HG02885 (cell line): Measurements from ENCODE around the gene DENND4C.
A peak's percentile ranks its signal among the peaks of the same experiment; 100 is the strongest.
"Not testable (repeated sequence)": the region's sequence is repeated elsewhere in the genome, so short reads cannot be mapped to it uniquely, and the experiment has no call there.

Experiments
- ATAC-seq: cut with Tn5 transposase; IDR thresholded peaks from one replicate; pipeline ENCODE4 v1.9.1; 2021; ENCODE audit warnings: mild to moderate bottlenecking; ENCODE audit not compliant: unreplicated experiment, poor library complexity

The DENND4C gene

GRCh38 chr9:19342947-19343346 is 112.5 kb downstream of the DENND4C start:
- ATAC-seq: no peak

GRCh38 chr9:19358701-19359100 is 128.2 kb downstream of the DENND4C start:
- ATAC-seq: no peak

- ATAC-seq: no peak
Measured at GRCh38 chr9:19369107-19369506, 138.6 kb downstream of the DENND4C start.

- no peak for ATAC-seq
Measured at GRCh38 chr9:19371942-19372341, 141.4 kb downstream of the DENND4C start.

- no peak for ATAC-seq
Measured at GRCh38 chr9:19372567-19372966, 142.1 kb downstream of the DENND4C start.

- ATAC-seq: no peak
Measured at GRCh38 chr9:19373527-19373926, 143.0 kb downstream of the DENND4C start.

DNA sequence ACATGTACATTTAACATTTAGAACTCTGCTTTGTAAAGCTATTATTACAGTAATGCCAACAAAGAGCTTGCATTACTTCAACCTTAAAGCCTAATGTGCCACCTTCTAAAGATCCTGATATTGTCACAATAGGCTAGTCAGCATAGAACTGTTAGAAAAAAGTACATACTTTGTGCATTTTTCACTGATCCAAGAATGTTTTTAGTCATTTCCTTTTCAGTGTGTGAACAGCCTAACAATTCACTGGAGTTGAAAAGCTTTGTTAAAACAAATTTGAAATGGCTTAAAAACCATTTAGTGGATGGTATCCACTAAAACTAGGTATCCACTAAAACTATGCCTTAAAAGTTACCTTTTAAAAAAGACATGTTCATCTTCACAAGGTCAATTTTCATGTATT is 145.0 kb downstream of the DENND4C start:
- no peak for ATAC-seq

DNA sequence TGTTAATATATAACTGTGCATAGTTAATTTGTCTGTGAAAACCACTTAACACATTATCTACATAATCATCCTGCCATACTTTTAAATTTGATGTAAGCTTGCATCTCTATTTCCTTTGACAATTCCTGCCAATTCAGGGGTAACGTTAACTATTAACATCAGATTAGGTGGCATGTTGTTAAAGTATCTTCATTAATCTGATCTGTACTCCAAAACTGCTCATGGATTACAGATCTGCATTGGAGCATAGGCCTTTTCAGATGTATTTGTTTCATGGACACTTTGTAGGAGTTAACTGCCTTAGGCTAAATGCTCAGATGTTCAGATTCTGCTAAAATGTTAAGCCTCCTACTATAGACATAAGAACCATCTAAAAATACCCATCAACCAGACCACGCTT is 146.4 kb downstream of the DENND4C start:
- ATAC-seq: no peak

DNA sequence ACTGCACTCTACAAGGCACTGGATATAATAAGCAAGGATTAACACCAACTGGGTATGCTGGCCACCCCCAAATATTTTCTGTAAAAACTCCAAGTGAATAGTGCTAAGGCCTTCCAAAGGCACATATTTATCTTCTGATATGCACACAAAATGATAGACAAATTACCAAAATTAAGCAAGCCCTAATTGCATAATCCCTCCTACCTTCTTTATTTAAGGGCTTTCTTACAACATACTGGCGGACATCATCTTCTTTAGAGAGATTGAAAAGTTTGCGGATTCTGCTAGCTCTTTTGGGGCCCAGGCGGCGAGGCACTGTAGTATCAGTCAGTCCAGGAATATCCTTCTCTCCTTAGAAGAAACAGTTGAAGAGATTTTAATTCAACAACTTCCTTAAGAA is 147.7 kb downstream of the DENND4C start:
- ATAC-seq: no peak

DNA sequence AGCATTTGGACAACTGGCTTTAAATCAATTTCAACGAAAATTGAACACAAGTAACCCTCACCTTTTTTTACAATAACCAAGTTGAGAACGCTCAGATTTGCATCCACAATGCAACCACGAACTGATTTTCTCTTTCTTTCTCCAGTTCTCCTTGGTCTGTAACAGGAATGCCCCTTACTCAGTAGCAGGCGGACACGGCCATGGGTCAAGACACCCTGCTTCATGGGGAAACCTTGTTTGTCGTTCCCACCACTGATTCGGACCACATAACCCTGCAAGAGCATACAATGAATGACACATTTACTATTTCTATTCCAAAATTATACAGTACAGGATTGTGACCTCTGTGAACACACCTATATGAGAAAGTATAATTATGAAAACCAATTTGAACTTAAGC is 148.2 kb downstream of the DENND4C start:
- ATAC-seq: no peak

- ATAC-seq: no peak
Measured at GRCh38 chr9:19379283-19379682, 148.8 kb downstream of the DENND4C start.

DNA sequence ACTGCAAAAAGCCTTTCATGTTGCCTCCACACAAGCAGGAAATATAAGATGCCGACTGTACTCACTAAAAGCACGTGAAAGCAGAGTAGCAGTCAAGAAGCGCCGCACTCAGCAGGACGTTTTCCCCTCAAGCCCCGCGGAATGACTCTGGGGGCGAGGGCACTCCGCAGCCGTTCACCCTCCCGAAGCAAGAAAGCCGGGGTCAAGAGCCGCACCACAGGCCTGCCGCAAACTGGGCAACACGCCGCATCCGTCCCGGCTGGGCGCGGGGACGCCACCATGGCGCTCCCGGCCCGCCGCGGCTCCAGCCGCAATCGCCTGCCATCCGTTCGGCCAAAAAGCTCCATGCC is 149.2 kb downstream of the DENND4C start:
- peak; percentile 35 for ATAC-seq

DNA sequence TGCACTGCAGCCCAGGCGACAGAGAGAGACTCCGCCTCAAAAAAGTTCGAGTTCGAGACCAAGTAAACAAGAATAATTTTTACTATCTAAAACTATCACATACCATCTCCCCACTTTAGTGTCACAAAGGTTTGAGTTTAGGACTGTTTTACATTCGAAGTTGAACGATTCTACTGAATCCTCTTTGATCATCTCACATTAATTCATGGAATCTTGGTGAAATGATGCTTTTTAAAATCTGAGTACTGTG is 150.3 kb downstream of the DENND4C start:
- no peak for ATAC-seq

GRCh38 chr9:19381656-19382055 is 151.2 kb downstream of the DENND4C start:
- no peak for ATAC-seq

GRCh38 chr9:19385212-19385611 is 154.7 kb downstream of the DENND4C start:
- not testable (repeated sequence) for ATAC-seq

GRCh38 chr9:19385786-19386501 is 155.5 kb downstream of the DENND4C start:
- no peak for ATAC-seq

DNA sequence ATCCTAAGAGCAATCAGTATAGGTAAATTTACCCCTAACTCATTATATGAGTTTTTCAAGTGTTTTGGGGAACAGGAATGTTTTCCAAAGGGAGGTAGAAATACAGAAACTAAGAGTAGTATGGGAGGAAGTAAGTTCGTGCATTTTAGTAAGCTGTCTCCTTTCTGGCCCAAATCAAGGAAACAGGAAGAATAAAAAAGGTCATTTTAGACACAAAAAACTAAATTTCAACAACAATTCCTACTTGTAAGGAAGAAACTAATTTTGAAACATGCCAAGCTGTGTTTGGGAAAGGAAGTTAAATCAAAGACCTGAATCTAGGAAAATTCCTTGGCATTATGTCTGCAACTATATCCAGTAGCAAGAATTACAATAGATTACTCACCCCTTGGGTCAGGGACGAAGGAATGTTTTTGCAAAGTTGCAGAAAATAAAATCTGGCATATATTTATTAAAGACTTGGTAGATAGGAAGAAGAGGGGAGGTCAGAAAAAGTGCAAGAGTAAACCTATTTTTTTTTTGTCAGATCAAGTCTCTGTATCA is 156.1 kb downstream of the DENND4C start:
- ATAC-seq: no peak

GRCh38 chr9:19387317-19387716 is 156.8 kb downstream of the DENND4C start:
- no peak for ATAC-seq

DNA sequence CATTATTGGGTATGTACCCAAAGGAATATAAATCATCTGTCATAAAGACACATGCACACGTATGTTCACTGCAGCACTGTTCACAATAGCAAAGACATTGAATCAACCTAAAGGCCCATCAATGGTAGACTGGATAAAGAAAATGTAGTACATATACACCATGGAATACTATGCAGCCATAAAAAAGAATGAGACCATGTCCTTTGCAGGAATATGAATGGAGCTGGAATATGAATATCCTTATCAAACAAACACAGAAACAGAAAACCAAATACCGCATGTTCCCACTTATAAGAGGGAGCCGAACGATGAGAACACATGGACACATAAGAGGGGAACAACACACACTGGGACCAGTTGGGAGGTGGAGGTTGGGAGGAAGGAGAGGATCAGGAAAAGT is 159.0 kb downstream of the DENND4C start:
- ATAC-seq: not testable (repeated sequence)

- ATAC-seq: no peak
Measured at GRCh38 chr9:19397845-19398244, 167.4 kb downstream of the DENND4C start.

GRCh38 chr9:19403231-19403630 is 172.7 kb downstream of the DENND4C start:
- not testable (repeated sequence) for ATAC-seq

DNA sequence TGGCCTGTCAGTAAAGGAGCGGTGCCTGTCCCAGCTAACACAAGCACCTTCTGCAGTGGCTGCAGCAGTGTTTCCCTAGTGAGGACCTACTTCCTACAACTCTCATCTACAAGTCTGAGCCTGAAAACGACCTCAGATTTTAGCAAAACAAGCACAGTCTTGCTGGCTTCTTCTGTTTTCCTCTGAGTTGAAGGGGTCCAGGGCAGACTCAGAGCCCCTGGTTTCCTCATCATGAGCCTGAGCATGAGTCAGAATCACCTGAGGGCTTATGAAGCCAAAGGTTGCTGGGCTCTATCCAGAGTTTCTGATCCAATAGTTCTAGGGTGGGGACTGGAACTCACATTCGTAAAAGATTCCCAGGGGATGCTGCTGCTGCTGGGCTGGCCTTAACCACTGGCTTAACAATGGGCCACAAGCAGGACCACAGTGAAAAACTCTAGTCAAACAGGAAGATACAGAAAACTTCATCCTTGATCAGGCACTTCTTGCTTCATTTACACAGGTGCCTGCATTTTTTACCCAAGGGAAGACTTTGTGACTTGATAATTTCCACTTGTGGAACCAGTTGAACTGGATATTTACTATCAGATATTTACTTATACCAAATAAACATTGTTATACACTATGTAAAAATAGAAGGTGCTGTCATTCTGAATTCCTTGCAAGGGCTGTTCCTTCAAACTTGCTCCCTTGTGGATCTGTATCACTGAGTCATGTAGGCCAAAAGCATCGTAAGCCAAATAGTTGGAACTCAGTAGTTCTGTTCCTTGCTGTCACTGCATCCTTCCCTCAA is 174.0 kb downstream of the DENND4C start:
- ATAC-seq: no peak
